KOPT-K1 (cell line): Measurements from ENCODE around the gene LHB.
"Not testable (repeated sequence)": the region's sequence is repeated elsewhere in the genome, so short reads cannot be mapped to it uniquely, and the experiment has no call there.

ENCODE experiments used
- H3K27ac ChIP-seq: fragments of 200-600 bp; sonication (generic); 2 replicates; pipeline ENCODE4 v1.5.1; 2016; ENCODE audit warnings: antibody characterized with exemption, mild to moderate bottlenecking, low read depth, low read length; ENCODE audit not compliant: poor library complexity, severe bottlenecking
- H3K36me3 ChIP-seq: fragments of 200-600 bp; sonication (generic); 2 replicates; pipeline ENCODE4 v1.5.1; 2017; ENCODE audit warnings: antibody characterized with exemption, mild to moderate bottlenecking, low read length, moderate library complexity; ENCODE audit not compliant: insufficient read depth
- H3K9me3 ChIP-seq: fragments of 200-600 bp; sonication (generic); 2 replicates; pipeline ENCODE4 v1.5.1; 2017; ENCODE audit warnings: antibody characterized with exemption, low read length, mild to moderate bottlenecking; ENCODE audit not compliant: insufficient read depth, poor library complexity, severe bottlenecking

LHB gene

DNA sequence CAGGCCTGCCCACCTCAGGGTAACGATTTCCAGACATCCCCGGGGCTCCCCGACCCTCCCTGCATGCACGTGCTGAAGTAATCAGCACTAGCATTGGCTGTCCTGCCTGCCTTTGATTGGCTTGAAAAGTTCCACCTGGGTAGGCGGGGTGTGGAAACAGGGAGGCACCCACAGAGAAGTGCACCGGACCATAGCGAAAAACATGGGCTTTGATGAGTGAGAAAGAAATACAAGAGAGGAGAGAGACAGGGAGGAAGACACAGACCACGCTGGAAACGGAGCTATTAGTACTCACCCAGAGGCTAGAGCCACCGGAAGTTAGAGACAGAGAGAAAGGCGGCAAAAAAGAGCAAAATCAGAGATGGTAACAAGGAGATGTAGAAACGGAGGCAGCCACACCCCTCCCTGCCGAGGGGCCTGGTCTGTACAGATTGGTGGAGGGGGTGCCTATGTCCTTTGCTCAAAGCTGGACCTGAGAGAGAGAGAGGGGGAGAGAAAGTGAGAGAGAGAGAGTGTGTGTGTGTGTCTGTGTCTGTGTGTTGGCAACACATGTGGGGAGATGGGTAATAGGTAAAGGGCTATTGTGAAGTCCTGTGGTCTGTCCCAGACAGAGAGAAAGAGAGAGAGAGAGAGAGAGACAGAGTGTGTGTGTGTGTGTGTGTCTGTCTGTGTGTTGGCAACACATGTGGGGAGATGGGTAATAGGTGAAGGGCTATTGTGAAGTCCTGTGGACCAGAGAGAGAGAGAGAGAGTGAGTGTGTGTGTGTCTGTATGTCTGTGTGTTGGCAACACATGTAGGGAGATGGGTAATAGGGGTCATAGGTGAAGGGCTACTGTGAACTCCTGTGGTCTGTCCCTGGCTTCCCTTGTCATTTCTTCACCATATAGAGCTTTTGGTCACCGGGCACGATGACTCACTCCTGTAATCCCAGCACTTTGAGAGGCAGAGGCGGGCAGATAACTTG lies 4.3 kb upstream of the LHB start:
- Histone ChIP-seq H3K36me3 (peaks cover 11% of the 10 kb centered on the region; the same call in 1 of the 2 replicates), H3K9me3 (no peaks in the 10 kb centered on the region), H3K27ac (no peak overlapping the region)

DNA sequence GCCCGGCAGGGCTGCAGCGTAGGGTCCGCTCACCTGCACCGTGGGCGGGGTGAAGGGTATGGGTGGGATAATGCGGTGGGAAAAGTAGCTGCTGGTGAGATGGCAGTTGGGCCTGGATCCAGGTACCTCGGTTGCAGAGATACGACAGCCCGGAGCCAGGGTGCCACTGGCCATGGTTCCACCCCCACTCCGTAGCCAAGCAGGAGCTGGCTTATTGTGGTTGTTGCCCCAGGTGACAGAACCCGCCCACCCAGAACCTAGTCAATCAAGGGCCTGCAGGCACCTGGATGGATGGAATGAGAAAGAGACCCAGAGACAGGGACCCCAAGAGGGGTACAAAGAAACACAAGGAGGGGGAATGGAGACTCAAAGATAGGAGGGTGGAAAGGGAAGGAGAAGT lies 3.5 kb upstream of the LHB start:
- Histone ChIP-seq H3K36me3 (peaks cover 19% of the 10 kb centered on the region), H3K9me3 (no peaks in the 10 kb centered on the region), H3K27ac (no peak overlapping the region)

DNA sequence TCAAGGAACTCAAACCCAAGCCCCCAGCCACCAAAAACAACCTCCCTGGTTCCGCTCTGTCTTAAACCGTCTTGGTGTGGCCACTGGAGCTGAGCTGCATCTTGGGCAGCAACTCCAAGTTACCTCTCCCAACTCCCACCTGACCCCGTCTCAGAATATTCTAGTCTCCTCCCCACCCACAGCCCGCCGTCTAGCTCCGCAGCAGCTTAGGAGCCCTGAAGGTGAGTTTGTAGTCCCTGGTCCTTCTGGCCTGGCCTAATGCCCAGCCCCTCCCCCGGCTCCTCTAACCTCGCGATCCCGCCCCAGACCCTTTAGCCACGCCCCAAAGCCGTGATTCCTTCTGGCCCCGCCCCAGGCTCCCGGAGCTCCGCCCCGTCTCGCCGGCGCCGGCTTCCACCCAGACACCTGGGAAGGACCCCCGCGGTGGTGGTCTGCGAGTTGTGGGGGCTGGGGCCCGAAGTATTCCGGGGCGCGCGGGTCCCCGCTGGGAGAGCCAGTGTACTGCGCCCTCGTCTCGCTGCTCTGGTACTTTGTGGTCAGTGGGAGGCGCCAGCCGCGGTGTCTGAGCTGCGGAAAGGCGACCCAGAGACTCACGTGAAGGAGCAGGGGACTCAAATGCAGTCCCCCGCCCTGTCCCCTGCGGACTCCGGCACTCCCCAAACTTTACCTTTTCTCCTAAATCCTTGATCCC lies 2.5 kb upstream of the LHB start:
- Histone ChIP-seq H3K36me3 (peaks cover 29% of the 10 kb centered on the region), H3K9me3 (no peaks in the 10 kb centered on the region), H3K27ac (no peak overlapping the region)

DNA sequence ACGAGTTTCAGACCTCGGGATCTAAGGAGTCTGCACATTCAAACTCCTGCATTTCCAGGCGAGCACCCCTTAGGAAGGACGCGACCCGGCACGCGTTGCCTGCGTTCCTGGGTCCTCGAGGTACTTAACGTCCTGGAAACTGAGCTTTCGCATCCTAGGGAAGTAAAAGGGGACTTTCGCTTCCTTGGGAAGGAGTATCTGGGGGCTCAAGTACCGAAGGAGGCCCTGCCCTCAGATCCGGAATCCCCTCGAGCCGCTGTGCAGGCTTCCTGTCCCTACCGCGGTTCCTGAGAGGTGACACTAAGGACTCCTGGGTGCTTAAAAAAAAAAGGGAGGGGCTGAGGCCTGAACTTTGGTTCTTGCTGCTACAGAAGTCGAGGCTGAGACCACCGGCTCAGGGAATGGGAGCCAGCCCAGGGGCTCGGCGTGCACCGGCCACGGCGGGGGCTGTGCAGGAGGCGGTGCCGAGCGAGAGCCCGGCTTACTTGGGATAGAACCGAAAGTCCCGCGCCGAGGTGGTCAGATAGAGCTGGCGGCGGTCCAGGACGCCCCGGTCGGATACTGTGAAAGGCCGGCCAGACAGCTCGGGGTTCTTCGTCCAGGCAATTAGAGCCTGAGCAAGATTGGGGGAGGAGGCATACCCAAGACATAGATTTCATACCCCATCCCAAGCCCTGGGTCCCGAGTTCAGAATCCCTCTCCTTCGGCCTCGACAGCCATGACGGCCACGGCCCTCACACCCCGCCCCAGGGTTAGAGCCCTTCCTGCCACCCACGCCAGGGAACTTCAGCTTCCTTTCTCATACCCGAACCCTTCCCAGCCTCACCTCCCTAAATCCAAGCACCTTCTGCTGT lies 1.7 kb upstream of the LHB start:
- peaks cover 37% of the 10 kb centered on the region for H3K36me3 ChIP-seq
- not testable (repeated sequence) for H3K27ac ChIP-seq, H3K9me3 ChIP-seq

DNA sequence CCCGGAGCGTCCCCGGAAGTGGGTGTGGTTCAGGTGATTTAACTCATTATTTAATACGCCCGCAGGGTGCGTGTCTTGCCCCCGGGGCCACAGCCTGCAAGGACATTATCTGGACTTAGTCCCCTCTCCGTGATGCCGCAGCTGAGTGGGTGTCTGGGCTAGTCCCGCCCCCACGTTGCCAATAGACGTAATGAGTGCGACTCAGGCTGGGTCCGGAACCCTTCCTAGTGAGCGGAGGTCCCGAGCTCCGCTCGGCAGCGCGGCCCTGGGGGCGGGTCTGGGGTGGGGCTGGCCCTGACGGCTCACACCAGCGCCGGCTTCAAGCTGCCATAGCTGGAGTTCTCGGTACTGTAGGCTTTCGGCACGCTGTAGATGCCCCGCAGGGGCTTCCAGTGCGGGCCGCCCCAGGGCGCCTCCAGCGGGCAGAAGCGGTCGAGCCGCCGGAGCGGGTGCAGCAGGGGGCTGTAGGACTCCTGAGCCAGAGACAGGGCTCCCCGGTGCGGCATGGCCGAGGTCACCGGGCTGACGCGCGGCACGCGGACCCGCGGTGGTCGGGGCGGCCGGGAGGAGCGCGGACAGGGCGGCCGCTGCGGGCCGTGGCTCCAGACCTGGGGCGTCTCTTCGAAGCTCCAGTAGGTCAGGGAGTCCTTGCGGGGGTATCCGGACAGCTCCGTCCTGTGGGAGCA lies 918 bp upstream of the LHB start:
- Histone ChIP-seq H3K27ac (no peak overlapping the region), H3K36me3 (peaks cover 45% of the 10 kb centered on the region), H3K9me3 (no peaks in the 10 kb centered on the region)

DNA sequence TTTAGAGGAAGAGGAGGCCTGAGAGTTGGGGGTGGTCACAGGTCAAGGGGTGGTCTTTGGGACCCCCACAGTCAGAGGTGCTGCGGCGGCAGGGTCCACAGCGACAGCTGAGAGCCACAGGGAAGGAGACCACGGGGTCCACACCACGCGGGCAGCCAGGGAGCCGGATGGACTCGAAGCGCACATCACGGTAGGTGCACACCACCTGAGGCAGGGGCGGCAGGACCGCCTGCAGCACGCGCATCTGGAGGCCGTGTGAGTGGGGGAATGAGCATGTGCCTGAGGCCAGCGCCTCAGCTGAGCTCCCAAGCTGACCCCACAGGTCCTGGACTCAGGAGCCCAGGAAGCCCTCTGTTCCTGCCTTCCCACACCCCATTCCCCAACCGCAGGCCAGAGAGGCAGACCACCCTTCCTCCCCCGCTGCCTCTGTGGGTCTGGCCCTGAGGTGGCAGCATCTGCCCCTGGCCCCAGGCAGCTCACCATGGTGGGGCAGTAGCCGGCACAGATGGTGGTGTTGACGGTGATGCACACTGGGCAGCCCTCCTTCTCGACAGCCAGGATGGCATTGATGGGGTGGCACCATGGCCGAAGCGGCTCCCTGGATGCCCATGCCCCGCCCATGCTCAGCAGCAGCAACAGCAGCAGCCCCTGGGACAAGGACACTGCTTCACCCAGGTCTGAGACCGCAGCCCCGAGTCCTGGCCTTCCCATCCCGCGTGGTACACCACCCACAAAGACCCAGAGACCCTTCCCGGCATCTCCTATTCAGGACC lies 638 bp downstream of the LHB start:
- Histone ChIP-seq H3K36me3 (peaks cover 60% of the 10 kb centered on the region), H3K27ac (no peak overlapping the region), H3K9me3 (no peaks in the 10 kb centered on the region)

DNA sequence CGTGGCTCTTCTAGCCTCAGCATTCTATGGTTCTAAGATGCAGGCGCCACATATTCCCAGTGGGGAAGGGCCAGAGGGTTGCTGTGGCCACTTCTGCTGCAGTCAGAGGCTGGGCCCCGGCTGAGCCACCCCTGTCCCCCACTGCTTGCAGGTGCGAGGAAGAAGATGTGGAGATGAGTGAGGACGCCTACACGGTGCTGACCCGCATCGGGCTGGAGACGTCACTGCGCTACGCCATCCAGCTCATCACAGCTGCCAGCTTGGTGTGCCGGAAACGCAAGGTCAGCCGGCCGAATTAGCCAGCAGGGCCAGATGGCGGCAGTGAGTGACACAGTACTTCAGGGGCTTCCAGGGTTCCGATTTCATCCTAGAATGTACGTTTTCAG lies 2.0 kb downstream of the LHB start:
- no peak overlapping the region for H3K27ac ChIP-seq
- H3K9me3 ChIP-seq: no peaks in the 10 kb centered on the region
- H3K36me3 ChIP-seq: peaks cover 74% of the 10 kb centered on the region

DNA sequence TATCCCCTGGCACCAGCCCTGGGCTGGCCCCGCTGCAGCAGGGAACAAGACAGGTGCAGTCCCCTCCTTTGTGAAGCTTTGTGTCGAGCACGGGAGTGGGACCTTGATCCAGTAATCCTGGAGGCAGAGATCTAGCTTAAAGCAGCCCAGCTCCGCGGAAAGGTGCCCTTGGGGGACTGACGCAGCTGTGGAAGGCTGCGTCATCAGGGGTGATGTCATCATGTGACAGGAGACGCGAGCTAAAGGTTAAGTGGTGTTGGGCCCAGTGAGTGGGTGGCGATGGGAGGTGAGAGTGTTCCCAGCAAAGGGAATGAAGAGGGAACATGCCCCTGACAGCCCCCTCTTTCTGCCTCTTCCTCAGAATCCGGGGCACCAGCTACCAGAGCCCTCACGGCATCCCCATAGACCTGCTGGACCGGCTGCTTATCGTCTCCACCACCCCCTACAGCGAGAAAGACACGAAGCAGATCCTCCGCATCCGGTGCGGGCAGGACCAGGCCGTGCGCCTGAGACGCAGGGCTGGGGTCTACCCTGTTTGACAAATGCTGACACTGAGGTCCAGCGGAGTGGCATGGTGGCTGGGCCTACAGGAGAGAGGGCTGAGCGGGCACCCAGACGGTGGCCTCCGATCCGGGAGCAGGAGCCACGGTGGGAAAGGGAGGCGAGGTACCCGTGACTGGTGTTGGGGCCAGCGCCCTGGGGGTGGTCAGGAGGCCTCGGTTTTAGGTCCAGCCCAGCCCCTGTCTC lies 2.6 kb downstream of the LHB start:
- H3K27ac ChIP-seq: no peak overlapping the region
- H3K36me3 ChIP-seq: peaks cover 80% of the 10 kb centered on the region
- no peaks in the 10 kb centered on the region for H3K9me3 ChIP-seq

DNA sequence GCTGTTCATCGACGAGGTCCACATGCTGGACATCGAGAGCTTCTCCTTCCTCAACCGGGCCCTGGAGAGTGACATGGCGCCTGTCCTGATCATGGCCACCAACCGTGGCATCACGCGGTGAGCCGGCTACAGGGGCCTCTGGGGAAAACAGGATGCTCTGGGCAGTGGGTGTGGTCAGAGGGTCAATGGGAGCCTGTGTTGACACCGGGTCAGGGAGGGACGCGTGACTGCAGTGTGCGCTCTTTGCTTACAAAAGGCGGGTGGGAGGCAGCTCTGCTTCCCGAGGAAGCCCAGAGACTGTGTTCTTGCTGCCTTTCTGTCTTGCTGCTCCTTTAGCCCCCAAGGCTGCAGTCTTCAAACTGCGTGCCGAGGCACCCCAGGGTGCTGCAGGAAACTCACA lies 5.7 kb downstream of the LHB start:
- Histone ChIP-seq H3K27ac (no peak overlapping the region), H3K36me3 (peaks cover 87% of the 10 kb centered on the region), H3K9me3 (no peaks in the 10 kb centered on the region)

DNA sequence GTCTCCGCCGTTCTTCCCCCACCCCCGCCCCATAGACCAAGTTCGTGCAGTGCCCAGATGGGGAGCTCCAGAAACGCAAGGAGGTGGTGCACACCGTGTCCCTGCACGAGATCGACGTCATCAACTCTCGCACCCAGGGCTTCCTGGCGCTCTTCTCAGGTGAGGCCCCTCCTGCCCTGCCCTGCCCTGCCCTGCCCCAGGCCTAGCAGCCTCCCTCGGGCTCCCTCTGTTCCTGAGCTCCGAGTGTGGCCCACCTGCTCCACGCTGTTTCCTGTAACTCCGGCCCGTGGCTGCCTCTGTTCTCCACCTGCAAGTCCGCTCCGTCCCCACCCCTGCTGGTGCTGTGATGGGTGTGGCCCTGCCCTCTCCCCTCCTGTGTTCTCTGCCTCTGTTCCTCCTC lies 6.4 kb downstream of the LHB start:
- H3K9me3 ChIP-seq: no peaks in the 10 kb centered on the region
- H3K27ac ChIP-seq: no peak overlapping the region
- H3K36me3 ChIP-seq: peaks cover 87% of the 10 kb centered on the region

DNA sequence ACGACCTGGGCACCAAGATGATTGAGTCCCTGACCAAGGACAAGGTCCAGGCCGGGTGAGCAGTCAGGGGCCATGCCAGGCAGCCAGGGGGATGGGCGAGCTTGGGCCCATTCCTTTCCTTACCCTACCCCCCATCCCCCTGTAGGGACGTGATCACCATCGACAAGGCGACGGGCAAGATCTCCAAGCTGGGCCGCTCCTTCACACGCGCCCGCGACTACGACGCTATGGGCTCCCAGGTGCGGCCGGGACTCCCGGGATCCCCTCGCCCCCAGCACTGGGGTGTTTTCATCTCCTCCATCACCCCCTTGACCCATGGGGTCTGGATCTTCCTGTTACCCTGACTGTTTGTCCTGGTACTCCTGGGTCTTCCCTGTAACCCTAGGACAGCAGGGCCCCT lies 7.1 kb downstream of the LHB start:
- Histone ChIP-seq H3K27ac (no peak overlapping the region), H3K36me3 (peaks cover 87% of the 10 kb centered on the region)

DNA sequence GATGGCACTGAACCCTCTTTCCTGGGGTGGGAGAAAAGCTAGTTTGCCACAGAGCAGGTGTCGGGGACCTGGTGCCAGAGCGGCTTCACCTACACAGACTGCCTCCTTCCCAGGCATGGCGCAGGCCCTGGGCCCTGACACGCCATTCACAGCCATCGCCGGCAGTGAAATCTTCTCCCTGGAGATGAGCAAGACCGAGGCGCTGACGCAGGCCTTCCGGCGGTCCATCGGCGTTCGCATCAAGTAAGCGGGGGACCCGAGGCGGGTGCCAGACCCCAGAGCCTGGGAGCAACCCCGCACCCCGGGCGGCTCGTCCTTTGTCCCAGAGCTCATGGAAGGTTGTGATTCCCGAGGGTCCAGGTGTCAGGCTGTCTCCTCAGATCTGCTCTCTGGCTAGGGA lies 10.0 kb downstream of the LHB start:
- no peak overlapping the region for H3K27ac ChIP-seq
- peaks cover 87% of the 10 kb centered on the region for H3K36me3 ChIP-seq
- no peaks in the 10 kb centered on the region for H3K9me3 ChIP-seq

More for the DNA sequence above, 7.1 kb downstream of the LHB start:
- no peaks in the 10 kb centered on the region for H3K9me3 ChIP-seq

DNA sequence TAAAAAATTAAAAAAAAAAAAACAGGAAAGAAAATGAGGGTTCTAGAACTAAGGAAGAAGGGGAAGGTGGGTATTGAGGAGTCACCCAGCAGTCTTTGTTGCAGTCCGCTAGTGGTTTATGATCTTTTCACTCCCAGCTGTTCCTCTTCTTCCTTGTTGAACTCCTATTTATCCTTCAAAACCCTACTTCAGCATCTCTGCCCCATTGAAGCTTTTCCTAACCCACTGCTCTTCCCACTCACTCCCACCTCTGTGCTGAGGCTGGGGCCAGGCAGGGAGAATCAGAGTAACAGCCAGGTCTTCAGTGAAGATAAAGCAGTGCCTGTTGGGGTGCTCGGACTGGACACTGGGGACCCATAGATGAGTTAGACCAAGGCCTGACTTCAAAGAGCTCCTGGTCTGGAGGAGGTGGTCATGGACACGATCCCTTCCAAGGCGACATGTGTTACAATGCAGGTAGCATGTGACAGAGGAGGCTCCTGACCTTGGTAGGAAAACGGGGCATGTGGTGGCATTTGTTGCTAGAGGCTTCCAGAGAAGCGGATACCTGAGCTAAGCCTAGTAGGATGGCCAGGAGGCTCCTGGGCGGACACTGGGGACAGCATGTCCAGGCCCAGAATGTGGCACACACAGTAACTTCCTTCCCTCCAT lies 11.8 kb downstream of the LHB start:
- peaks cover 73% of the 10 kb centered on the region for H3K36me3 ChIP-seq
- no peak overlapping the region for H3K27ac ChIP-seq
- no peaks in the 10 kb centered on the region for H3K9me3 ChIP-seq
